ENCODE measurements around the gene PIP5K1B. TPM values are rescaled to one million over a fixed set of nuclear protein-coding genes. Genes with fewer than 3 reads are reported as not detected.
"Not testable (repeated sequence)": the region's sequence is repeated elsewhere in the genome, so short reads cannot be mapped to it uniquely, and the experiment has no call there.

The PIP5K1B gene
- polyA plus RNA-seq, 6 donors from 2014 or later: 6.6 to 16.6 (median 9.3) TPM

GRCh38 chr9:68979538-68980314, 274.7 kb downstream of the PIP5K1B start:
- Mint-ChIP-seq H3K36me3 (peaks cover 0 to 5% of the 10 kb centered on the region in 2 donors), H3K4me3 (no peak overlapping the region), H3K9me3 (no peaks in the 10 kb centered on the region), H3K4me1 (peaks cover 30 to 55% (median 55%) of the 10 kb centered on the region in 3 donors), H3K27ac (peak overlapping the region in 4 of 6 donors; percentile 7 to 74 (median 36)), H3K27me3 (no peaks in the 10 kb centered on the region)
- no peak for DNase-seq
- ATAC-seq (ENCODE audit: low read depth in 2 of 2): no peak

GRCh38 chr9:68980341-68980914, 275.4 kb downstream of the PIP5K1B start:
- peaks cover 0 to 5% of the 10 kb centered on the region in 2 donors for H3K36me3 Mint-ChIP-seq
- H3K27ac Mint-ChIP-seq: peak overlapping the region in 2 of 6 donors; percentile 60 to 68
- H3K9me3 Mint-ChIP-seq: no peaks in the 10 kb centered on the region
- DNase-seq (no peak), ATAC-seq (ENCODE audit: low read depth in 2 of 2) (no peak)
- no peaks in the 10 kb centered on the region for H3K27me3 Mint-ChIP-seq
- peaks cover 30 to 54% (median 48%) of the 10 kb centered on the region in 3 donors for H3K4me1 Mint-ChIP-seq
- H3K4me3 Mint-ChIP-seq: no peak overlapping the region

GRCh38 chr9:68981789-68982188, 276.7 kb downstream of the PIP5K1B start:
- peak overlapping the region in 2 of 6 donors; percentile 36 to 51 for H3K27ac Mint-ChIP-seq
- H3K4me1 Mint-ChIP-seq: peaks cover 20 to 40% (median 35%) of the 10 kb centered on the region in 3 donors
- ATAC-seq (ENCODE audit: low read depth in 2 of 2) (no peak), DNase-seq (no peak)
- no peaks in the 10 kb centered on the region for H3K9me3 Mint-ChIP-seq
- H3K36me3 Mint-ChIP-seq: no peaks in the 10 kb centered on the region
- no peaks in the 10 kb centered on the region for H3K27me3 Mint-ChIP-seq
- peak overlapping the region in 1 of 8 donors; percentile 35 for H3K4me3 Mint-ChIP-seq

- no peak for DNase-seq
- no peak overlapping the region for H3K4me3 Mint-ChIP-seq
- no peak for ATAC-seq (ENCODE audit: low read depth in 2 of 2)
- no peaks in the 10 kb centered on the region for H3K27me3 Mint-ChIP-seq
- no peak overlapping the region for H3K27ac Mint-ChIP-seq
- H3K9me3 Mint-ChIP-seq: no peaks in the 10 kb centered on the region
- H3K4me1 Mint-ChIP-seq: peaks cover 12 to 35% (median 28%) of the 10 kb centered on the region in 3 donors
- H3K36me3 Mint-ChIP-seq: no peaks in the 10 kb centered on the region
These were observed 278.0 kb downstream of the PIP5K1B start for GRCh38 chr9:68983008-68983411.

- no peak for ATAC-seq (ENCODE audit: low read depth in 2 of 2)
- H3K4me1 Mint-ChIP-seq: peaks cover 9 to 28% (median 25%) of the 10 kb centered on the region in 3 donors
These were observed 278.7 kb downstream of the PIP5K1B start for GRCh38 chr9:68983522-68984424.

GRCh38 chr9:68986949-68987348, 281.9 kb downstream of the PIP5K1B start:
- H3K27me3 Mint-ChIP-seq; H3K27ac Mint-ChIP-seq; H3K9me3 Mint-ChIP-seq; ATAC-seq (ENCODE audit: low read depth in 2 of 2); H3K4me3 Mint-ChIP-seq; H3K4me1 Mint-ChIP-seq; DNase-seq: not testable (repeated sequence)
- peaks cover 7 to 12% of the 10 kb centered on the region in 2 donors for H3K36me3 Mint-ChIP-seq

More at GRCh38 chr9:68983522-68984424, 278.7 kb downstream of the PIP5K1B start:
- Mint-ChIP-seq H3K27me3 (no peaks in the 10 kb centered on the region), H3K36me3 (no peaks in the 10 kb centered on the region), H3K4me3 (no peak overlapping the region), H3K9me3 (no peaks in the 10 kb centered on the region), H3K27ac (no peak overlapping the region)
- no peak for DNase-seq

- Mint-ChIP-seq H3K27me3 (no peaks in the 10 kb centered on the region), H3K9me3 (no peaks in the 10 kb centered on the region), H3K36me3 (peaks cover 16 to 17% of the 10 kb centered on the region in 2 donors), H3K4me1 (peaks cover 8 to 12% (median 11%) of the 10 kb centered on the region in 3 donors), H3K27ac (no peak overlapping the region), H3K4me3 (no peak overlapping the region)
- ATAC-seq (ENCODE audit: low read depth in 2 of 2) (no peak), DNase-seq (no peak)
These were observed 286.4 kb downstream of the PIP5K1B start for GRCh38 chr9:68991457-68991856.

GRCh38 chr9:68995776-68996175, 290.7 kb downstream of the PIP5K1B start:
- Mint-ChIP-seq H3K4me3 (peak overlapping the region in 1 of 8 donors; percentile 21), H3K9me3 (no peaks in the 10 kb centered on the region), H3K4me1 (peaks cover 17 to 24% (median 18%) of the 10 kb centered on the region in 3 donors), H3K27me3 (no peaks in the 10 kb centered on the region), H3K36me3 (peaks cover 10 to 12% of the 10 kb centered on the region in 2 donors), H3K27ac (peak overlapping the region in 2 of 6 donors; percentile 13 to 44)
- DNase-seq (no peak), ATAC-seq (ENCODE audit: low read depth in 2 of 2) (no peak)

- Mint-ChIP-seq H3K36me3 (peaks cover 6 to 10% of the 10 kb centered on the region in 2 donors), H3K4me3 (peak overlapping the region in 4 of 8 donors; percentile 7 to 59 (median 37)), H3K9me3 (no peaks in the 10 kb centered on the region), H3K27me3 (no peaks in the 10 kb centered on the region), H3K4me1 (peaks cover 17 to 24% (median 18%) of the 10 kb centered on the region in 3 donors), H3K27ac (peak overlapping the region in 3 of 6 donors; percentile 13 to 44 (median 14))
- DNase-seq (no peak), ATAC-seq (ENCODE audit: low read depth in 2 of 2) (no peak)
These were observed 291.4 kb downstream of the PIP5K1B start for GRCh38 chr9:68996462-68996861.

GRCh38 chr9:68997666-68998065, 292.6 kb downstream of the PIP5K1B start:
- peaks cover 9 to 11% of the 10 kb centered on the region in 2 donors for H3K36me3 Mint-ChIP-seq
- no peaks in the 10 kb centered on the region for H3K9me3 Mint-ChIP-seq
- H3K27me3 Mint-ChIP-seq: no peaks in the 10 kb centered on the region
- no peak for DNase-seq
- H3K27ac Mint-ChIP-seq: peak overlapping the region in 1 of 6 donors; percentile 78
- H3K4me1 Mint-ChIP-seq: peaks cover 17 to 24% (median 18%) of the 10 kb centered on the region in 3 donors
- ATAC-seq (ENCODE audit: low read depth in 2 of 2): no peak
- H3K4me3 Mint-ChIP-seq: no peak overlapping the region

- Mint-ChIP-seq H3K36me3 (peaks cover 9 to 12% of the 10 kb centered on the region in 2 donors), H3K4me1 (peaks cover 18 to 24% (median 20%) of the 10 kb centered on the region in 3 donors), H3K27ac (peak overlapping the region in 2 of 6 donors; percentile 30 to 70), H3K9me3 (no peaks in the 10 kb centered on the region), H3K4me3 (no peak overlapping the region), H3K27me3 (no peaks in the 10 kb centered on the region)
- DNase-seq (no peak), ATAC-seq (ENCODE audit: low read depth in 2 of 2) (no peak)
These were observed 293.3 kb downstream of the PIP5K1B start for GRCh38 chr9:68998385-68998784.

- no peaks in the 10 kb centered on the region for H3K9me3 Mint-ChIP-seq
- no peaks in the 10 kb centered on the region for H3K27me3 Mint-ChIP-seq
- peaks cover 18 to 24% (median 20%) of the 10 kb centered on the region in 3 donors for H3K4me1 Mint-ChIP-seq
- peak overlapping the region in 2 of 6 donors; percentile 14 to 30 for H3K27ac Mint-ChIP-seq
- H3K4me3 Mint-ChIP-seq: no peak overlapping the region
- peaks cover 6 to 8% of the 10 kb centered on the region in 2 donors for H3K36me3 Mint-ChIP-seq
- no peak for DNase-seq
- no peak for ATAC-seq (ENCODE audit: low read depth in 2 of 2)
These were observed 293.8 kb downstream of the PIP5K1B start for GRCh38 chr9:68998812-68999211.
